ENCODE measurements around the gene GNPTG. TPM values are rescaled to one million over a fixed set of nuclear protein-coding genes. Genes with fewer than 3 reads are reported as not detected.

Gene GNPTG
- total RNA-seq, 1 donor from 2014 or later, result 60.7 TPM

DNA sequence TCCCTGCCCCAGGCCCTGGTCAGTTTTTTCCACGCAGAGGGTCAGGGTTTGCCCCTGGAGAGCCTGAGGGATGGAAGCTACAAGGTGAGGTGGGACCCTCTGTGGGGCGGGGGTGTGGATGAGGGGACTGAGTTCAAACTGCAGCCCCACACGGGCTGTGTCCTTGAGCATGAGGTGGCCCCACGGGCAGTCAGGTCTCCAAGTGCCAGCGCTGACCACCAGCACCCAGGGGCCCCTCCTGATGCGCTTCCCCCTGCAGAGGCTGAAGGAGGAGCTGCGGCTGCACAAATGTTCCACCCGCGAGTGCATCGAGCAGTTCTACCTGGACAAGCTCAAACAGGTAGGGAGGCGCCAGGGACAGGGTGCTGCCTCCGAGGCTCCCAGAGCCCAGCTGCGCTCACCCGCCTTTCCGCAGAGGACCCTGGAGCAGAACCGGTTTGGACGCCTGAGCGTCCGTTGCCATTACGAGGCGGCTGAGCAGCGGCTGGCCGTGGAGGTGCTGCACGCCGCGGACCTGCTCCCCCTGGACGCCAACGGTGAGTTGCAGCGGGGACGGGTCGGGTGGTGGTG lies 4.4 kb upstream of the GNPTG start:
- TF ChIP-seq, protein P1, sequence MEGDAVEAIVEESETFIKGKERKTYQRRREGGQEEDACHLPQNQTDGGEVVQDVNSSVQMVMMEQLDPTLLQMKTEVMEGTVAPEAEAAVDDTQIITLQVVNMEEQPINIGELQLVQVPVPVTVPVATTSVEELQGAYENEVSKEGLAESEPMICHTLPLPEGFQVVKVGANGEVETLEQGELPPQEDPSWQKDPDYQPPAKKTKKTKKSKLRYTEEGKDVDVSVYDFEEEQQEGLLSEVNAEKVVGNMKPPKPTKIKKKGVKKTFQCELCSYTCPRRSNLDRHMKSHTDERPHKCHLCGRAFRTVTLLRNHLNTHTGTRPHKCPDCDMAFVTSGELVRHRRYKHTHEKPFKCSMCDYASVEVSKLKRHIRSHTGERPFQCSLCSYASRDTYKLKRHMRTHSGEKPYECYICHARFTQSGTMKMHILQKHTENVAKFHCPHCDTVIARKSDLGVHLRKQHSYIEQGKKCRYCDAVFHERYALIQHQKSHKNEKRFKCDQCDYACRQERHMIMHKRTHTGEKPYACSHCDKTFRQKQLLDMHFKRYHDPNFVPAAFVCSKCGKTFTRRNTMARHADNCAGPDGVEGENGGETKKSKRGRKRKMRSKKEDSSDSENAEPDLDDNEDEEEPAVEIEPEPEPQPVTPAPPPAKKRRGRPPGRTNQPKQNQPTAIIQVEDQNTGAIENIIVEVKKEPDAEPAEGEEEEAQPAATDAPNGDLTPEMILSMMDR (IDR thresholded peaks at IDR 0.05), result no peak
- Mint-ChIP-seq H3K9me3 (ENCODE audit: low read depth) (no peaks in the 10 kb centered on the region), H3K27me3 (ENCODE audit: low read depth) (peaks cover 2% of the 10 kb centered on the region), H3K4me1 (ENCODE audit: low read depth) (peaks cover 29% of the 10 kb centered on the region), H3K36me3 (ENCODE audit: low read depth) (peaks cover 2% of the 10 kb centered on the region), H3K27ac (ENCODE audit: unreplicated experiment) (no peak overlapping the region), H3K4me3 (ENCODE audit: unreplicated experiment) (no peak overlapping the region)
- no peak for DNase-seq (ENCODE audit: low spot score)

DNA sequence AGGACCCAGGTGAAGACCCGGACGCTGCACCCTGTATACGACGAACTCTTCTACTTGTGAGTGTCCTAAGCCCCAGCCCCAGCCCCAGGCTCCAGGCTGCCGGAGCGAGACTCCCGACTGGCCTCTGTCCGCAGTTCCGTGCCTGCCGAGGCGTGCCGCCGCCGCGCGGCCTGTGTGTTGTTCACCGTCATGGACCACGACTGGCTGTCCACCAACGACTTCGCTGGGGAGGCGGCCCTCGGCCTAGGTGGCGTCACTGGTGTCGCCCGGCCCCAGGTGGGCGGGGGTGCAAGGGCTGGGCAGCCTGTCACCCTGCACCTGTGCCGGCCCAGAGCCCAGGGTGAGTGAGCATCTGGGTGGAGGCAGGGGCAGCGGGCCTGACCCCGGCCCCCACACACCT lies 3.8 kb upstream of the GNPTG start:
- TF ChIP-seq, protein P1 (IDR thresholded peaks at IDR 0.05), result no peak
- peaks cover 2% of the 10 kb centered on the region for H3K36me3 Mint-ChIP-seq (ENCODE audit: low read depth)
- peaks cover 29% of the 10 kb centered on the region for H3K4me1 Mint-ChIP-seq (ENCODE audit: low read depth)
- DNase-seq (ENCODE audit: low spot score), result no peak
- no peak overlapping the region for H3K27ac Mint-ChIP-seq (ENCODE audit: unreplicated experiment)
- H3K9me3 Mint-ChIP-seq (ENCODE audit: low read depth), result no peaks in the 10 kb centered on the region
- no peak overlapping the region for H3K4me3 Mint-ChIP-seq (ENCODE audit: unreplicated experiment)
- H3K27me3 Mint-ChIP-seq (ENCODE audit: low read depth), result peaks cover 2% of the 10 kb centered on the region

DNA sequence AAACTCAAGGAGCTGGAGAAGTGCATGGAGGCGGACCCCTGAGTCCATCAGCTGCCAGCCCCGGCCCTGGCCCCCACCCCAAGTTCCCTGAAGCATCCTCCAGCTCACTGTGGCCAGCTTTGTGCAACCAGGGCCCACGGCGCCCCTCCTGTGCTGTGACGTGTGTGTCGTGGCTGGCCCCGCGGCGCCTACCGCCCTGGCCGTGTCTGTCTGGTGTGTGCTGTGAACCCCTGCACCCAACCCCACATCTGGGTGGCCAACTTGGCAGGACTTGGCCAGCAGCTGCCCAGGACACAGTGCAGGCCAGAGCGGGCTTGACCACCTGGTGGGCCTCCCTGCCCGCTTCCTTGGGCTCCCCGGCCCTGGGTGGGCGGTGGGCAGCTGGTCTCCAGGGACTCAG lies 3.3 kb upstream of the GNPTG start:
- H3K9me3 Mint-ChIP-seq (ENCODE audit: low read depth), result no peaks in the 10 kb centered on the region
- no peaks in the 10 kb centered on the region for H3K27me3 Mint-ChIP-seq (ENCODE audit: low read depth)
- peaks cover 29% of the 10 kb centered on the region for H3K4me1 Mint-ChIP-seq (ENCODE audit: low read depth)
- H3K36me3 Mint-ChIP-seq (ENCODE audit: low read depth), result peaks cover 2% of the 10 kb centered on the region
- no peak overlapping the region for H3K27ac Mint-ChIP-seq (ENCODE audit: unreplicated experiment)
- TF ChIP-seq, protein P1 (IDR thresholded peaks at IDR 0.05), result no peak
- no peak for DNase-seq (ENCODE audit: low spot score)
- no peak overlapping the region for H3K4me3 Mint-ChIP-seq (ENCODE audit: unreplicated experiment)

DNA sequence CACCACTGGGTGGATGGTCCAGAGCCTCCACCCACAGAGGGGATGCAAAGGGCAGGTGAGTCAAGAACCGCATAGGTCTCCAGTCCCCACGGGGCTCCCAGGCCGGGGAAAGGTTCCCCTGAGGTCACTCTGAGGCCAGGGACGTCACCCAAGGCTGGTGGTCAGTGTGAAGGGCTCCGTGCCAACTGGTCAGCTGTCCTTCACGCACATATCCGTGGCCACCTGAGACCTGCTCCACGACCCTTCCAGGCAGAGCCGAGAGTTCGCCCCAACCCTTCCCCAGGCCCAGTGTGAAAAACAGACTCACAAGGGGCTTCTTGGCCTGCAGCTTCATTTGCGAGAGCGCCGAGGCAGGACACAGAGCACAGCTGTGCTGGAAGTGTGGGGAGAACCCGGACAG lies 2.8 kb upstream of the GNPTG start:
- no peak for DNase-seq (ENCODE audit: low spot score)
- peaks cover 2% of the 10 kb centered on the region for H3K36me3 Mint-ChIP-seq (ENCODE audit: low read depth)
- H3K9me3 Mint-ChIP-seq (ENCODE audit: low read depth), result no peaks in the 10 kb centered on the region
- TF ChIP-seq, protein P1 (IDR thresholded peaks at IDR 0.05), result no peak
- peaks cover 32% of the 10 kb centered on the region for H3K4me1 Mint-ChIP-seq (ENCODE audit: low read depth)
- H3K4me3 Mint-ChIP-seq (ENCODE audit: unreplicated experiment), result no peak overlapping the region
- H3K27ac Mint-ChIP-seq (ENCODE audit: unreplicated experiment), result no peak overlapping the region
- H3K27me3 Mint-ChIP-seq (ENCODE audit: low read depth), result no peaks in the 10 kb centered on the region

DNA sequence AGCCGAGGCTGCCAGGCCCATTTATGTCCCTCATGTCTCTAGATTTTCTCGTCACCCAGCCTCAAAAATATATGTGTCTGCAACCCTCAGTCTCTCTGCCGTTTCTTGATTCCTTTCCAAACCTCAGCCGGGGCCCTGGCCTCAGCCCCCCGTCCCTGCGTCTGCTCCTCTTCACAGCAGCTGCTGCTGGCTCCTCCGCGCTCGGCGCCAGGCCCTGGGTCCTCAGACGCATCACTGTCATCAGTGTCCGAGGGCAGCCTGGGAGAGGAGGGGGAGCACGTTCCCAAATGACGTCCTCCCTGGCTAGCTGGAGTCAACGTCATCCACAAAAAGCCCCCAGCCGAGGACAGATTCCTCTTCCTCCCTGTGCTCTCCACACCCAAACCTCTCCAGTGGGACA lies 2.4 kb upstream of the GNPTG start:
- Mint-ChIP-seq H3K4me1 (ENCODE audit: low read depth) (peaks cover 33% of the 10 kb centered on the region), H3K9me3 (ENCODE audit: low read depth) (no peaks in the 10 kb centered on the region), H3K27me3 (ENCODE audit: low read depth) (no peaks in the 10 kb centered on the region), H3K36me3 (ENCODE audit: low read depth) (peaks cover 2% of the 10 kb centered on the region), H3K4me3 (ENCODE audit: unreplicated experiment) (no peak overlapping the region), H3K27ac (ENCODE audit: unreplicated experiment) (no peak overlapping the region)
- TF ChIP-seq, protein P1 (IDR thresholded peaks at IDR 0.05), result no peak
- no peak for DNase-seq (ENCODE audit: low spot score)
